ENCODE results near the gene FN3K. TPM values are rescaled to one million over a fixed set of nuclear protein-coding genes. Genes with fewer than 3 reads are reported as not detected.
"Not testable (repeated sequence)": the region's sequence is repeated elsewhere in the genome, so short reads cannot be mapped to it uniquely, and the experiment has no call there.

The FN3K gene
- total and polyA plus RNA-seq, 3 donors from 2014 or later = 12.4 to 31.7 (median 29.7) TPM

GRCh38 chr17:82769041-82769440 is 33.6 kb downstream of the FN3K start:
- intact Hi-C loops (cut with DNase I; ENCODE audit: low total_unique reads) = no loop called here

GRCh38 chr17:82772026-82772425 is 36.6 kb downstream of the FN3K start:
- H3K4me3 ChIP-seq = no peak overlapping the region
- DNase-seq = peak; percentile 52
- WGBS, 2 donors = 83 to 84% methylated on average over 3 of the region's 3 CpGs
- intact Hi-C loops (cut with DNase I; ENCODE audit: low total_unique reads) = no loop called here
- H3K36me3 ChIP-seq (ENCODE audit: low read depth, missing control alignments) = no peaks in the 10 kb centered on the region
- H3K27ac ChIP-seq = no peak overlapping the region
- H3K4me1 ChIP-seq = no peaks in the 10 kb centered on the region
- H3K27me3 ChIP-seq = no peaks in the 10 kb centered on the region
- TF ChIP-seq CTCF (IDR thresholded peaks at IDR 0.05) (no peak), POLR2A (IDR thresholded peaks at IDR 0.05) (no peak)
- no peaks in the 10 kb centered on the region for H3K9me3 ChIP-seq

More at GRCh38 chr17:82769041-82769440, 33.6 kb downstream of the FN3K start:
- Histone ChIP-seq H3K27ac (no peak overlapping the region), H3K36me3 (ENCODE audit: low read depth, missing control alignments) (no peaks in the 10 kb centered on the region), H3K4me3 (no peak overlapping the region), H3K4me1 (peaks cover 5% of the 10 kb centered on the region), H3K9me3 (no peaks in the 10 kb centered on the region), H3K27me3 (no peaks in the 10 kb centered on the region)
- TF ChIP-seq CTCF (IDR thresholded peaks at IDR 0.05) = no peak
- TF ChIP-seq POLR2A (IDR thresholded peaks at IDR 0.05) = no peak
- DNase-seq = no peak
- 91 to 94% methylated on average over 7 of the region's 7 CpGs for WGBS, 2 donors

DNA sequence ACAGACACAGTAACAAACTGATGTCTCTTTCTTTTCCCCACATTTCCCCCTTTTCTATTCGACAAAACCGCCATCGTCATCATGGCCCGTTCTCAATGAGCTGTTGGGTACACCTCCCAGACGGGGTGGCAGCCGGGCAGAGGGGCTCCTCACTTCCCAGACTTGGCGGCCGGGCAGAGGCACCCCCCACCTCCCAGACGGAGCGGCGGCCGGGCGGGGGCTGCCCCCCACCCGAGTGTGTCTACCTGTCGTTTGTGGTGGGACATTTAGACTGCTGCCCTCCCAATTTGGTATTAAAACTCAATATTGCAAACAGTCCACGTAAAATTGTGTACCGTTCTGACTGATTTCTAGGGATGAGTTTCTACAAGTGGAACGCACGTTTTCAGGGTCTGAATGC is 39.0 kb downstream of the FN3K start:
- DNase-seq; intact Hi-C loops (cut with DNase I; ENCODE audit: low total_unique reads); H3K36me3 ChIP-seq (ENCODE audit: low read depth, missing control alignments); H3K4me1 ChIP-seq; H3K27me3 ChIP-seq; H3K9me3 ChIP-seq; H3K4me3 ChIP-seq; H3K27ac ChIP-seq: not testable (repeated sequence)
- WGBS, 2 donors = 79 to 80% methylated on average over 19 of the region's 19 CpGs

DNA sequence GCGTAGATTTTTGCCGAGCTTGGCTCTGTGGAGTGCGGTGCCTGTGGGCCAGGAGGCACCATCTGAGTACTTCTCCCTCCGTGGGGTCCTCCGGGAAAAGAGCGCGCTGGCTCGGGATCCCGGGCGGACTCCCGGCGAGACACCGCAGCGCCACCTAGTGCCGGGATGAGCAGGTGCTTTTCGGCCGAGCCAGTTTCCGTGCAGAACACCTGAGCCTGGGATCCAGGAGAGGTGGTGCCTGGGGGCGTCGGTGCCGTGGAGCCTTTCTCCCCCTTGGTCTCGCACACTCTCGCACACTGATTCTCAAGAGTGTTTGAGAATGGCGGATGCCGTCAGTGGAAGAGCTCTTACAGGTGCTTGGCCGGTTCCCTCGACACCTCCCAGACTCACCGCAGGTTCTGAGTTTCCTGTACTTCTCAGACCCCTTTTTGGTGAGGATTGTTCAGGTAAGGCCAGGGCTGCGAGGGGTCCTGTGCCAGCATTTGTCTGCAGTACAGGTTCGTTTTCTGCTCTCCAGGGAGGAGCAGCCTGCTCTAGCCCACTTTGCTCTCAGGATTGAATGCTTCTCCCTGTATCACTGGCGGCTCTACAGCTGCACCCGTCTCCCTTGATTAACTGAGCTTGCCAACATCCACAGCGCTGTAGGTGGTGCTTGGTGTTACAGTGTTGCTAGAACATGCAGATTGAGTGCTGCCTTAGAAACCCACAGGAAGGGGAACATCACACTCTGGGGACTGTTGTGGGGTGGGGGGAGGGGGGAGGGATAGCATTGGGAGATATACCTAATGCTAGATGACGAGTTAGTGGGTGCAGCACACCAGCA is 39.8 kb downstream of the FN3K start:
- peaks cover 3% of the 10 kb centered on the region for H3K4me1 ChIP-seq
- H3K27me3 ChIP-seq = no peaks in the 10 kb centered on the region
- H3K27ac ChIP-seq = no peak overlapping the region
- DNase-seq = peak; percentile 84
- H3K4me3 ChIP-seq = no peak overlapping the region
- TF ChIP-seq CTCF (IDR thresholded peaks at IDR 0.05) (peak; percentile 69 to 91 (median 85)), POLR2A (IDR thresholded peaks at IDR 0.05) (no peak)
- intact Hi-C loops (cut with DNase I; ENCODE audit: low total_unique reads) = no loop called here
- WGBS, 2 donors = 27 to 29% methylated on average over 30 to 34 of the region's 34 CpGs
- no peaks in the 10 kb centered on the region for H3K9me3 ChIP-seq
- no peaks in the 10 kb centered on the region for H3K36me3 ChIP-seq (ENCODE audit: low read depth, missing control alignments)

DNA sequence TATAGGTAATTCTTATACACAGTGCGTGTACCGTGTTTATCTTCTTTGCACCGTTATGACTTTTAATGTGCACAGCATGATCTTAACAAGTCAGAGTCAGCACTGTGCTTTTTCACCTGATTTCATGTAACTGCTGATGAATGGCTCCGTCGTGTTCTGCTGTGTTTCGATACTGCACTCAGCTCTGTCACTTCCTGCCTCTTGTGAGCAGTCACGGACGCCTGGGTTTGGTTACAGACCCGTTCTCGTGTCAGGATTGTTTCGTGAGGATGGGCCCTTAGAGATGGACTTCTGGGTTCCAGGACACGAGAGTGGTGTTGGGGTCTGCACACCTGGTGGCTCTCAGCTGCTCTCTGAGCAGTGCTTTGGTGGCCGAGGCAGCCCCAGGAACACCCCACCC is 41.0 kb downstream of the FN3K start:
- 80 to 92% methylated on average over 9 to 13 of the region's 13 CpGs for WGBS, 2 donors
- TF ChIP-seq CTCF (IDR thresholded peaks at IDR 0.05) = no peak
- no peak for TF ChIP-seq POLR2A (IDR thresholded peaks at IDR 0.05)
- H3K27ac ChIP-seq = no peak overlapping the region
- DNase-seq = no peak
- H3K27me3 ChIP-seq = no peaks in the 10 kb centered on the region
- H3K4me3 ChIP-seq = no peak overlapping the region
- intact Hi-C loops (cut with DNase I; ENCODE audit: low total_unique reads) = no loop called here
- H3K9me3 ChIP-seq = no peaks in the 10 kb centered on the region
- peaks cover 3% of the 10 kb centered on the region for H3K4me1 ChIP-seq
- no peaks in the 10 kb centered on the region for H3K36me3 ChIP-seq (ENCODE audit: low read depth, missing control alignments)

Measured in testis (tissue), 3 donors.